Activated CD4-positive, alpha-beta T cell treated with anti-CD3 and anti-CD28 coated beads, Interleukin-2, Interleukin-6, amounts not matched to agents 100 ng/mL and 50 ng/mL, durations not matched to agents 16 hours and 8 hours (primary cell): ENCODE measurements around the gene CDH11.

Source experiments
- DNase-seq: peaks from one replicate; pipeline ENCODE4 v3.0.0-alpha.2; 2020

Gene CDH11

GRCh38 chr16:65116818-65117430, 4.9 kb downstream of the CDH11 start:
- DNase-seq, result no peak

- no peak for DNase-seq
These were observed 5.6 kb downstream of the CDH11 start for GRCh38 chr16:65116216-65116615.

DNA sequence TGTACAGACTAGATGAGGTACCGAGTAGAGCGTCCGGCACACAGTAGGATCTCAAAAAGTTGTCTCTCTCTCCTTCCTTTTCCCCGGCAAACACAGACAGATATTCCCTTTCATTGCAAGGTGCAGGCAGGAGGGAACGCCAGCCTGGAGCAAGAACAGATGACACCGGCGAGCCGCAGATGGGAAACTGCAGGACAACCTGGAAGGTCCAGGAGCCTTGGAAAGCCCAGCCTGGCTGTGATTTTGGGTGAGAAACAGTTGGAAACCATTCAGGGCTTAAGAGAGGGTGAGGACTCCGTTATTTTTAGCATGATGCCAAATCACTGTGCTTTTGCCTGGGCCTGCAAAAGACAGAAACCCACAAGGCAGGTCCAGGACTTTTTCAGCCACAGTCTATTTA, 7.3 kb downstream of the CDH11 start:
- no peak for DNase-seq

- DNase-seq, result no peak
These were observed 8.4 kb downstream of the CDH11 start for GRCh38 chr16:65113441-65113840.

DNA sequence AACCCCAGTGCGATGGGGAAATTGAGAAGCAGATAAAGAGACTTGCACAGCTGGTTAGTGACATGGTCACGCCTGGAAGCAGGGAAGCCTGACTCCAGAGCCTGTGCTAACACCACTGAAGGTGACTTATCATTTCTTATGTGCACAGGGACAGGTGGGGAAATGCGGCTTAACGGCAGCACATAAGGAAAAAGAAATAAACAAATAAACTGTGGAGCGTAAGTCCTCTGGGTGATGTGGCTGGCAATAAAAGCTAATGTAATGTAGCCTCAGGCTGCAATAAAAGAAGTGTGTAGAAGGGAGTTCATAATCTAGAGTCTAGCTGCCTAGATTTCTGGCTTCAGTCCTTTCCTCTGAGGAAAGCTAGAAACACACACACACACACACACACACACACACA, 10.6 kb downstream of the CDH11 start:
- no peak for DNase-seq

- no peak for DNase-seq
These were observed 15.1 kb downstream of the CDH11 start for GRCh38 chr16:65106757-65107156.

GRCh38 chr16:65105171-65105570, 16.7 kb downstream of the CDH11 start:
- no peak for DNase-seq

DNA sequence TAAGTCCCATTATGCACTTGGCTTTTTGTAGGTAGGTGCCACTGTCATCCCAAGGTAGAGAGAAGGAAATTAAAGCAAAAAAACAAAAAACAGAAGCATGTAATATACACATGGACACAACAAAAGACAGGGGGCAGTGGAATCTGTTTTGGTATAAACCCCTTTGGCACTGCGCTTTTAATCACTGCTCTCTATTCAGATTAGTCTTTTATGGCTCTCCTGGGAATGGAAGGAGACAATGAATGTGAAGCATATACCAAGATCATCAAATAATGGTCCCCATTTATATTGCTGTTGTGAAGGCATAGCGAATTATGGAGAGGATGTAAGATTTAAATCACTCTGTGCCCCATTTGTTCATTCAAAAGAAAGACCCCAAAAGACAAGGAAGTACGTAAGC, 17.4 kb downstream of the CDH11 start:
- DNase-seq, result no peak

GRCh38 chr16:65102326-65102725, 19.5 kb downstream of the CDH11 start:
- no peak for DNase-seq

DNA sequence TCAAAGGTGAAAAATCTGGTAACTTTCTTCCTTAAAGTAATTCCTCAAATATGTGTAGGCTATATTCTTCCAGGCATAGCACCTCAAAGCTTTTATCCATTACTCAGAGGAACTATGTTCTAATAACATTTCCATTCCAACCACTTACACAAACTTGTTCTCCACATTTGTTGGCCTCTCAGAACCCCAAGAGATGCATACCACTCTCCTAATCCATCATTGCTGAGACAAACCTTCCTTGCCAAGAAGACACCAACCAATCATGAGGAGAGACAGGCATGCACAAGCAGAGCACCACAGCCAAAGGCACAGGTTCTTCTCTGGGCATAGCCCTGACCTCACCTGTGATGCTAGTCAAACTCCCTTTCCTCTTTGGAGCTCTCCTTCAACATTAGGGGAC, 20.9 kb downstream of the CDH11 start:
- DNase-seq, result no peak

DNA sequence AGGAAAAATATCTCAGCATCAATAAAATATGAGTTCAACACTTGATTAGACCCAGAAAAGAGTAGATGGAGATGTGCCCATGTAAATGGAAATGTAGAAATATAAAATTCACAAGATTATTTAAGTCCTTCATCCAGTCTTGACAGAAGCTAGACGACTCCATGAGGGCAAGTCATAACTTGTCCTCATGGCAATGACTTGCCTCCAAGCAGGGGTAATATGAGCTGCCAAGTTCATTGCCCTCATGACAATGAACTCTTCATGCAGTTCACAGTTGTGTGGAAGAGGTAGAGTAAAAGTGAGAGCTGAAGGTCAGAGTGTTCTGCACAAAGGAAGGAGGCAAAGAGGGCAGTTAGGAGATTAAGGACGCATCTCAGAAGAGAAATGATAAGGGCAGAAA, 22.3 kb downstream of the CDH11 start:
- no peak for DNase-seq

GRCh38 chr16:65098916-65099315, 22.9 kb downstream of the CDH11 start:
- no peak for DNase-seq

- no peak for DNase-seq
These were observed 24.6 kb downstream of the CDH11 start for GRCh38 chr16:65097296-65097695.

DNA sequence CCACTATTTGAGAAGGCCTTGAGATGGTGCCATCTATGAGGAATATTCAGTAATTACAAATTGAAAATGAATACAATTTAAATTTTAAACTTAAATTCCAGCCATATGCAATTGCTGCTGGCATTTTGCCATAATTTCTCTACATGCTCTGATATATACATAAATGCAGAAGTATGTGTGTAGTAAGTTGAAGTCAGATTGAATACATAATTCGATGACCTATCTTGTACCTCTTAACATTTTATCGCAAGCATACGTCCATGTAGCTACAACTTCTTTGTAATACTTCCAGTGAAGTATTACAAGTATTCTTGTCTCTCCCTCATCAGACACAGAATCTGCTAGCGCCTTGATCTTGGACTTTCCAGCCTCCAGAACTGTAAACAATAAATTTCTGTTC, 26.0 kb downstream of the CDH11 start:
- no peak for DNase-seq

GRCh38 chr16:65095090-65095728, 26.7 kb downstream of the CDH11 start:
- no peak for DNase-seq

- DNase-seq, result no peak
These were observed 27.9 kb downstream of the CDH11 start for GRCh38 chr16:65094009-65094408.

GRCh38 chr16:65083164-65083857, 38.6 kb downstream of the CDH11 start:
- DNase-seq, result no peak

DNA sequence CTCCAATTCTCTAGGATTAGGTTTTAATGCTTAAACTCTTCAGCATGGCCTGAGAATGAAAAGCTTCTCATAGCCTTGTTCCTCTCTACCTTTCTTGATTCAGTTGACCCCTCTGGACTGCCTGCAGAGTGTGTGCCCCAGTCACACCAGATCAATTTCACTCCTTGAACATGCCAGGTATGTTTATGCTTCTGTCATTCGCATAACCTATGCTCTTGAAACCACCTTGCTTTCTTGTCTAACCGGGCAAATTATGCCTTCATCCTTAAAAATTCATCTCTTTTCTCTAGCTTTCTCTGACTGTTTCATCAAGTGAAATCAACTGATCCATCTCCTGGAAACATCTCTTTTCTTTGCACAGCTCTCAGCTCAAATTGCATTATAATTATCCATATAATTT, 42.3 kb downstream of the CDH11 start:
- no peak for DNase-seq

DNA sequence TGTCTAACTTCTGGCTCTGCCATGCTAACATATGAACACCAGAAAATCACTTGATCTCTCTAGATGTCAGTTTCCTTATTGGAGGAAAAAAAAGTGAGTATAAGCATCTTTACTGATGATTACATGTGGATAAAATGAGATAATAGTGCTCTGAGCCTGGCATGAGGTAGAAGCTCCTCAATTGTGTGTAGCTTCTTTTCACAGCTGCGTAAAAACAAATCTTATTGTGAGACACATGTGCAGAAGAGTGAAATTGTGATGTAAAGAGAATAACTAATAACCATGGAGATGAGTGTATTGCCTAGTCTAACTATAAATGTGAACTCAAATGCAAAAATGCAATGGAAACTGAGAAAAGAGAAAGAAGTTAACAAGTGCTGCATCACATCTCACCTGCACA, 44.7 kb downstream of the CDH11 start:
- DNase-seq, result no peak

- no peak for DNase-seq
These were observed 46.0 kb downstream of the CDH11 start for GRCh38 chr16:65075877-65076276.

DNA sequence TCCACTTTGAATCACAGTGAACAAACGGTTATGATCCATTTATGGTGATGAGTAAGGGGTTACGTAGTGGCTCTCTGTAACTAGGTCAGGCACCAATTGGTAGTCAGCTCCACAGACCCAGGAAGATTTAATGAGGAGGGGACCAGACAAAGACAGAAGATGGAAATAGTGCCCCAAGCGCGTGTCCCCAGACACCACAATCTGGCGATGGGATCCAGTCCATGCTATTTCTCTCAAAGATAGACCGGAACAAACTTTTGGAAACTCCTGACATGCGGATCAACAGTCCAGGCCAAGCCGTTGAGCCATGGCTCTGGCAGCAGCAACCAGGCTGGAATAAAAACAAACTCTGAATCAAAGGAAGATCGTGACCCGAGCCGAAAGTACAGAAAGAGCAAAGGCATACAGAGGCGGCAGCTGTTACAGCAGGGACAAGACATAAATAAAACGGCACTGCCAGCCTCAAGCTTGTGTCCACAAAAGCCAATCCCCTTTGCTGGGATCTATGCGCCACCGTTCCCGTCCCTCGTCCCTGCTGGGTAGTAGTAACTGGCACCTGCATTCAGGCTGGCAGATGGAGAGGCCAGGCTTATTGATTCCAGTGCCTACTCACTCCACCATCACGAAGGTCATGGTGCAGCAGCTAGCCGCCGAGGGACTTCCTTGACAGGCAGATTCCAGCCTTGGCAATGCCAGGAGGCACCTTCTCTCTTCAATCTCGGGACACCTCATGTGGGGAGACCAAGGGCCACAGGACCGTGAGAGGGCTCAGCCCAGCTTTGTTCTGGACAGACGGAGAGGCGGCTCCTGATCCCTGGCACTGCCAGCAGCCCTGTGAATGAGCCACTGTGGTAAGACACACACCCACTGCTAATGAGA, 50.2 kb downstream of the CDH11 start:
- no peak for DNase-seq

DNA sequence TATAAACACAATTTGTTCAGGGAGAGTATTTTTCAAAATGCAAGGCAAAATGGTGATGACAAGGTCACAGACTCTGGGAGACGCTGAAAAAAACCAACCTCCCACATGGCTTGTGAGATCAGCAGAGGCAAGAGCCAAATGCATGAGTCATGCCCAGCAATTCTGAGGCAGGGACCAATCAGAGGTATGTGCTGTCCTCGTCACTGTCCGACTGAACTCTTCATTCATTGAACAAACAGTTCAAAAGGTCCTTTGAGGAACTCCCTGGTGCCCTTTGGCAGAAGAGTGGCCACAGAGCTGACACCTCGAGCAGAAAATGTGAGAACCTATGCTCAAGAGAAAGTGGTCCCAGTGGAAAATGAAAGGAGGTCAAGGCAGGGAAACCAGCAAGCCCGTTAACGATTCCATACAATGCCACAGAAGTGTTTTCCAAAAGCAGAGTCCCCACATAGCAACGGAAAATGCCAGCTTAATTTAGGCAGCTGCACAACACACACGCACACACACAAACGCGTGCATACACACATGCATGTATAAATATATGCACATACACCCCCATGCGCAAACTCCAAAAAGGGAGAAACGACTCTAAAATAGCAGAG, 50.9 kb downstream of the CDH11 start:
- no peak for DNase-seq

DNA sequence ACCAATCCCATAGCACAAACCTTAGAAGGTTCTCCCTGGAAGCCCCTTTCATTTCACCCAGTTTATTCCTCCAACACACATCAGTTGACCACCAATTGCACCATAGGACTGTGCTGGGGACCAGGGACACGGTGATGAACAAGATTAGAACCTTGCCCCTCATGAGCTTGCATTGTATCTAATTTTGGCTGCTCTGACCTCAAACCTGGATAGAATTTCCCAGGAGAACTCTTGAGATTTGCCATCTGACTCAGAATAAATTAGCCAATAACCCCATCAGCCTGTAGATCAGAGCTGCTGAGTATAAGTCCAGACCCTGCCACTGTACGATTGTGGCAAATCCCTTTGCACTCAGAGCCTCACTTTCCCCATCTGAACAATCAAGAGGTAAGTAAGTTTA, 52.1 kb downstream of the CDH11 start:
- DNase-seq, result no peak
